SK-N-SH treated with all-trans-retinoic acid at 6 μM for 48 hours (cell line): ENCODE data around the gene CLDN8.

Source experiments
- ATAC-seq: fragments of 200-7000 bp; cut with Tn5 transposase; 3 replicates; pipeline ENCODE4 v1.9.1; 2020; ENCODE audit warnings: mild to moderate bottlenecking, moderate library complexity
- ARNTL ChIP-seq: fragments of 450-650 bp; formaldehyde crosslinking; IDR thresholded peaks from 2 replicates; pipeline ENCODE4 v1.5.0; 2020; ENCODE audit warnings: low read depth, mild to moderate bottlenecking, moderate library complexity, borderline replicate concordance
- BACH2 ChIP-seq: fragments of 250-450 bp; sonication (Bioruptor Pico); IDR thresholded peaks from 2 replicates; pipeline ENCODE4 v1.9.0; 2021; ENCODE audit warnings: mild to moderate bottlenecking, borderline replicate concordance
- CREB5 ChIP-seq: fragments of 250-450 bp; sonication (Bioruptor Pico); IDR thresholded peaks from 2 replicates; pipeline ENCODE4 v1.5.1; 2020; ENCODE audit warnings: low read depth, mild to moderate bottlenecking, moderate library complexity
- CSDC2 ChIP-seq: fragments of 250-450 bp; sonication (Bioruptor Pico); IDR thresholded peaks from 2 replicates; pipeline ENCODE4 v1.5.0; 2020; ENCODE audit warnings: mild to moderate bottlenecking, moderate library complexity
- CSRNP3 ChIP-seq: fragments of 250-450 bp; sonication (Bioruptor Pico); IDR thresholded peaks from 2 replicates; pipeline ENCODE4 v1.5.1; 2021; ENCODE audit warnings: mild to moderate bottlenecking, moderate library complexity
- ESRRG ChIP-seq: fragments of 250-450 bp; sonication (Bioruptor Pico); IDR thresholded peaks from 2 replicates; pipeline ENCODE4 v1.6.1; 2021; ENCODE audit warnings: mild to moderate bottlenecking
- GLIS3 ChIP-seq: fragments of 250-450 bp; sonication (Bioruptor Pico); IDR thresholded peaks from 2 replicates; pipeline ENCODE4 v1.5.0; 2020; ENCODE audit warnings: mild to moderate bottlenecking, moderate library complexity
- ISL1 ChIP-seq: fragments of 250-450 bp; sonication (Bioruptor Pico); IDR thresholded peaks from 2 replicates; pipeline ENCODE4 v2.1.2; 2022; ENCODE audit warnings: mild to moderate bottlenecking, moderate library complexity
- OSR1 ChIP-seq: fragments of 250-450 bp; sonication (Bioruptor Pico); IDR thresholded peaks from 2 replicates; pipeline ENCODE4 v1.8.0; 2022; ENCODE audit warnings: moderate library complexity, mild to moderate bottlenecking, inconsistent platforms
- PATZ1 ChIP-seq: fragments of 250-450 bp; sonication (Bioruptor Pico); IDR thresholded peaks from 2 replicates; pipeline ENCODE4 v1.8.0; 2020; ENCODE audit warnings: mild to moderate bottlenecking, moderate library complexity, borderline replicate concordance
- POU6F1 ChIP-seq: fragments of 250-450 bp; sonication (Bioruptor Pico); IDR thresholded peaks from 2 replicates; pipeline ENCODE4 v1.8.0; 2021; ENCODE audit warnings: low read depth, mild to moderate bottlenecking, moderate library complexity, borderline replicate concordance
- PPARA ChIP-seq: fragments of 250-450 bp; sonication (Bioruptor Pico); IDR thresholded peaks from 2 replicates; pipeline ENCODE4 v1.5.0; 2020; ENCODE audit warnings: mild to moderate bottlenecking, borderline replicate concordance
- RARB ChIP-seq: fragments of 250-450 bp; sonication (Bioruptor Pico); IDR thresholded peaks from 2 replicates; pipeline ENCODE4 v1.8.0; 2021; ENCODE audit warnings: mild to moderate bottlenecking, moderate library complexity
- SNAI2 ChIP-seq: fragments of 250-450 bp; sonication (Bioruptor Pico); IDR thresholded peaks from 2 replicates; pipeline ENCODE4 v1.5.0; 2020; ENCODE audit warnings: mild to moderate bottlenecking, moderate library complexity
- TCF4 ChIP-seq: fragments of 250-450 bp; sonication (Bioruptor Pico); IDR thresholded peaks from 2 replicates; pipeline ENCODE4 v1.8.0; 2021; ENCODE audit warnings: mild to moderate bottlenecking, moderate library complexity, borderline replicate concordance
- ZC3H10 ChIP-seq: fragments of 250-450 bp; sonication (Bioruptor Pico); IDR thresholded peaks from 2 replicates; pipeline ENCODE4 v1.5.1; 2021; ENCODE audit warnings: mild to moderate bottlenecking, moderate library complexity
- ZFP3 ChIP-seq: fragments of 250-450 bp; sonication (Bioruptor Pico); IDR thresholded peaks from 2 replicates; pipeline ENCODE4 v1.5.0; 2020; ENCODE audit warnings: mild to moderate bottlenecking, moderate library complexity
- ZFP30 ChIP-seq: fragments of 450-650 bp; formaldehyde crosslinking; IDR thresholded peaks from 2 replicates; pipeline ENCODE4 v1.5.0; 2022; ENCODE audit warnings: mild to moderate bottlenecking, moderate library complexity
- ZNF565 ChIP-seq: fragments of 450-650 bp; formaldehyde crosslinking; conservative IDR thresholded peaks from 2 replicates; pipeline ENCODE4 v1.5.0; 2020; ENCODE audit warnings: low read depth, mild to moderate bottlenecking, moderate library complexity
- ZNF70 ChIP-seq: fragments of 450-650 bp; formaldehyde crosslinking; IDR thresholded peaks from 2 replicates; pipeline ENCODE4 v1.5.0; 2020; ENCODE audit warnings: mild to moderate bottlenecking, moderate library complexity
- ZNF8 ChIP-seq: fragments of 450-650 bp; formaldehyde crosslinking; IDR thresholded peaks from 2 replicates; pipeline ENCODE4 v1.5.0; 2020; ENCODE audit warnings: mild to moderate bottlenecking, moderate library complexity

Gene CLDN8

GRCh38 chr21:30234643-30235042 is 18.7 kb upstream of the CLDN8 start:
- no peak for ATAC-seq
- TF ChIP-seq ZFP3 (CRISPR knock-in tag): no peak
- no peak for TF ChIP-seq RARB (CRISPR knock-in tag)
- TF ChIP-seq PPARA (CRISPR knock-in tag): no peak
- TF ChIP-seq ZC3H10 (CRISPR knock-in tag): no peak
- no peak for TF ChIP-seq ESRRG (CRISPR knock-in tag)
- no peak for TF ChIP-seq CREB5 (CRISPR knock-in tag)
- no peak for TF ChIP-seq SNAI2
- TF ChIP-seq ARNTL: no peak
- TF ChIP-seq ZNF8: no peak
- no peak for TF ChIP-seq BACH2 (CRISPR knock-in tag)

GRCh38 chr21:30234050-30234449 is 18.2 kb upstream of the CLDN8 start:
- no peak for ATAC-seq
- TF ChIP-seq PATZ1 (CRISPR knock-in tag) (no peak), ZC3H10 (CRISPR knock-in tag) (no peak), OSR1 (CRISPR knock-in tag) (no peak), BACH2 (CRISPR knock-in tag) (no peak), ESRRG (CRISPR knock-in tag) (no peak)

GRCh38 chr21:30233228-30234020 is 17.5 kb upstream of the CLDN8 start:
- TF ChIP-seq CSDC2 (CRISPR knock-in tag): no peak
- TF ChIP-seq GLIS3: no peak
- TF ChIP-seq BACH2 (CRISPR knock-in tag): no peak
- TF ChIP-seq ZFP30 (CRISPR knock-in tag): no peak
- no peak for TF ChIP-seq OSR1 (CRISPR knock-in tag)
- no peak for TF ChIP-seq TCF4 (CRISPR knock-in tag)
- no peak for TF ChIP-seq PPARA (CRISPR knock-in tag)
- no peak for TF ChIP-seq ZC3H10 (CRISPR knock-in tag)
- no peak for TF ChIP-seq CSRNP3 (CRISPR knock-in tag)
- TF ChIP-seq ESRRG (CRISPR knock-in tag): no peak
- TF ChIP-seq CREB5 (CRISPR knock-in tag): no peak
- TF ChIP-seq SNAI2: no peak
- no peak for TF ChIP-seq ZNF8
- no peak for TF ChIP-seq ISL1 (CRISPR knock-in tag)
- no peak for TF ChIP-seq ARNTL
- no peak for TF ChIP-seq ZNF70 (CRISPR knock-in tag)
- TF ChIP-seq ZNF565 (CRISPR knock-in tag): no peak
- TF ChIP-seq POU6F1 (CRISPR knock-in tag): no peak
- TF ChIP-seq RARB (CRISPR knock-in tag): no peak
- no peak for ATAC-seq
